Skin epidermis (tissue), 12 donors: ENCODE measurements around the gene PKHD1.

Experiments used
- H3K27ac ChIP-seq, 21 experiments: fragments of 200-600 bp; sonication (generic) in 11 of 21; one replicate each; pipeline ENCODE4 v1.5.0; 2020; ENCODE audit warnings: mild to moderate bottlenecking in 3 of 21, inconsistent platforms in 2 of 21, moderate library complexity in 2 of 21
- H3K4me3 ChIP-seq, 7 experiments: fragments of 200-600 bp; sonication (generic) in 2 of 7; one replicate each; pipeline ENCODE4 v1.5.0; 2020; ENCODE audit warnings: inconsistent platforms in 2 of 7, mild to moderate bottlenecking in 2 of 7, moderate library complexity in 1 of 7

Gene PKHD1, protein sequence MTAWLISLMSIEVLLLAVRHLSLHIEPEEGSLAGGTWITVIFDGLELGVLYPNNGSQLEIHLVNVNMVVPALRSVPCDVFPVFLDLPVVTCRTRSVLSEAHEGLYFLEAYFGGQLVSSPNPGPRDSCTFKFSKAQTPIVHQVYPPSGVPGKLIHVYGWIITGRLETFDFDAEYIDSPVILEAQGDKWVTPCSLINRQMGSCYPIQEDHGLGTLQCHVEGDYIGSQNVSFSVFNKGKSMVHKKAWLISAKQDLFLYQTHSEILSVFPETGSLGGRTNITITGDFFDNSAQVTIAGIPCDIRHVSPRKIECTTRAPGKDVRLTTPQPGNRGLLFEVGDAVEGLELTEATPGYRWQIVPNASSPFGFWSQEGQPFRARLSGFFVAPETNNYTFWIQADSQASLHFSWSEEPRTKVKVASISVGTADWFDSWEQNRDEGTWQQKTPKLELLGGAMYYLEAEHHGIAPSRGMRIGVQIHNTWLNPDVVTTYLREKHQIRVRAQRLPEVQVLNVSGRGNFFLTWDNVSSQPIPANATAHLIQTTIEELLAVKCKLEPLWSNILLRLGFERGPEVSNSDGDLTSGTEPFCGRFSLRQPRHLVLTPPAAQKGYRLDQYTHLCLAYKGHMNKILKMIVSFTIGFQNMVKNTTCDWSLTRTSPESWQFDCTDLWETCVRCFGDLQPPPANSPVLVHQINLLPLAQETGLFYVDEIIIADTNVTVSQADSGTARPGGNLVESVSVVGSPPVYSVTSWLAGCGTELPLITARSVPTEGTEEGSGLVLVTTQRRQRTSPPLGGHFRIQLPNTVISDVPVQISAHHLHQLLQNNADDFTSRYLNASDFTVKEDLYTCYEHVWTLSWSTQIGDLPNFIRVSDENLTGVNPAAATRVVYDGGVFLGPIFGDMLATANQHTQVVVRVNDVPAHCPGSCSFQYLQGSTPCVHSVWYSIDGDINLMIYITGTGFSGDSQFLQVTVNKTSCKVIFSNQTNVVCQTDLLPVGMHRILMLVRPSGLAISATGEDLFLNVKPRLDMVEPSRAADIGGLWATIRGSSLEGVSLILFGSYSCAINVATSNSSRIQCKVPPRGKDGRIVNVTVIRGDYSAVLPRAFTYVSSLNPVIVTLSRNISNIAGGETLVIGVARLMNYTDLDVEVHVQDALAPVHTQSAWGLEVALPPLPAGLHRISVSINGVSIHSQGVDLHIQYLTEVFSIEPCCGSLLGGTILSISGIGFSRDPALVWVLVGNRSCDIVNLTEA (N-terminal part only)

DNA sequence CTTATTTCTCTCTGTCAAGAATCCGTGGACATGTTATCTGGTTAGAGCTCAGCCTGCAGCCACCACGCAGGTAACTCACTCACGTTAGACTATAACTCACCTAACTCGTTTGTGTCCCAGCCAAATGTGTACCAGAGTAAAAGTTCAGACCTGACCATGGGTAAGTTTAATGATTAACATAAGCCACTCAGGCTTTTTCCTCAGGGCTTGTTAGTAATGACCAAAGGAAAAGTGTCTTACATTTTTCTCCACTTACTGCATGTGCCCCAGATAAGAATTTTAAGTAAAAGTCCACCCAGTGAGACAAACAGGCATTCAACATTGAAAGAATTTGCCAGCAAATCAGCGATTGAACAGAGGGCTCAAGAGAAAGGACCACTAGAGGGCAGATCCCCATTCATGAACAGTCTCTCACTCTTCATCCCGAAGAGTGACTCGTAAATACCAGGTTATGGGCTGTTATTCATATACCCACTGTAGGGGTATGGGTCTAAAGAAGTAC, at the start of gene PKHD1:
PKHD1 (minus strand) TSS at position 116 of the 502 bp plus-strand sequence. CDS start 2,680 bp downstream, outside the sequence.
- Histone ChIP-seq H3K4me3 (no peak within 1 kb of the TSS), H3K27ac (no peak within 1 kb of the TSS)

DNA sequence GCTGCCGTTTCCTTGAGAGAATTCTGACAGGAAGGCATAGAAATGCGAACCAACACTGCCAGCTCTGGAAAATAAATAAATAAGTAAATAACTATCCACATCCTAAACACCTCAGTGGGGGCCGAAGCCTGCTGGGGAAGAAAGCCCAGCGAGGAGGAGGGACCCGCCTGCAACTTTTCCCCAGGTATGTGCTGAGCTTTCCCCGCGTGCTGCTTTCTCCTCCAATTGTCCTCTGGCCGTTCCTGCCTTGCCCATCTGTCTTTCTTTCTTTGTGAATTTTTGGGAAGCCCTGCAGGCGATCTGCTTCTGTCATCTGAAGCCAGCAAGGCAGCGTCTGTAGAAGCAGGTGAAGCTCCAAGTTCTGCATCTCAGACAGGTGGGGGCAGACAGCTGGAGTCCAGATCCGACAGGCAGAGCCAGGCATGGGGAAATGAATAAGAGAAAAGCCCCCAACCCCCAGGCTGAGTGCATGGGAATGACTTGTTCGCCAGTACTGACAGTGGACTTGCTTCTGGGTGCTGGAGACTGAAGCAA, 49.6 kb upstream of the PKHD1 start:
- H3K4me3 ChIP-seq = no peak overlapping the region
- no peak overlapping the region for H3K27ac ChIP-seq

DNA sequence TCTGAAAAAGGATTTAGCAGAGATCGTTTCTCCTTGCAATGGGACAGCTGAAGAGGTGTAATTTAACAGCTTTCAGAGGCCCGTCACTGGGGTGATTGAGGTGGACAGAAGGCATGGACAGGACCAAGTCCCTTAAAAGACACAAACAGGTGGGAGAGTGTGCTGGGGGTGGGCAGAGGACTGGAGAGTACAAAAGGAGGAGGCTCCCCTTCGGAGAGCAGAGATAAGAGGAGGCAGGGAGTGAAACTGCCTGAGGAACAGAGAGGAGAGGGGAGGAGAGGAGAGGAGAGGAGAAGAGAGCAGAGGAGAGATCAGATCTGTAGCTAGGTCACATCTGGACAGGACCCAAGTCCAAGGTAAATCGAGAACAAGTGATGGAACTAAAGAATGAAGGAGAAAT, 48.6 kb upstream of the PKHD1 start:
- no peak overlapping the region for H3K27ac ChIP-seq
- no peak overlapping the region for H3K4me3 ChIP-seq

DNA sequence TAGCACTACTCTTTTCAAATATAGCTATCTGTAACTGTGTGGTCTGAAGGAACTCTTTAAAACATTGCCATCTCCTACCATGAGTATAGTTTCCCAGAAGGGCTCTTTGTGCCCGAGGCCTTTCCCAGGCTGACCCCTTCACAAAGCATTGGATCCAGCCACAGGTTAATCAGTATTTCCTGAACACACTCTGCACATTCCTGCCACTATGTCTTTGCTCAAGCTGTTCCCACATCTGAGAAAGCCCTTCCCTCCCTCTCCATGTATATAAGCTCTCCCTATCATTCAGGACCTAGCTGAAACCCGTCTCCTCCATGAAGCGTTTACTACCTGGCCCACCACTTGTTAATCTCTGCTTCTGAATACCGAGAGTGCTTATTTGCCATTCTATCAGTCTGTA, 47.8 kb upstream of the PKHD1 start:
- no peak overlapping the region for H3K4me3 ChIP-seq
- H3K27ac ChIP-seq = no peak overlapping the region

DNA sequence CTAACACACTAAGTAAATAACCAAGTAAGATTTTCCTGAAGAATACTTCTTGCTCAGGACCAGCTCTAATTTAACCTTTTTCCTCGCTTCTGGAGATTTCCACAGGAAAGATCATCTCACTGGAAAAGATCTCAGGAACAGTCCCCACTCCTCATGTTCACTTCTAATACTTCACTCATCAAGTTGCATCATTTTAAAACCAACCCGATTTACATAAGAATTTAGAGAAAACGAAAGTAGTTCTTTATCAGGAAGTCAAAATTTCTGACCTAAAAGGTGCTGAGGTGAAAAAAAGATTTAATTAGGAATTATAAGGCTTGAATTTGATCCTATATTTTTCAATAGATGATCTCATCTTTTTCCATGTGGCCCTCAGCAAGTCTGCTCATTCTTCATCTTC, 46.6 kb upstream of the PKHD1 start:
- Histone ChIP-seq H3K27ac (no peak overlapping the region), H3K4me3 (no peak overlapping the region)

DNA sequence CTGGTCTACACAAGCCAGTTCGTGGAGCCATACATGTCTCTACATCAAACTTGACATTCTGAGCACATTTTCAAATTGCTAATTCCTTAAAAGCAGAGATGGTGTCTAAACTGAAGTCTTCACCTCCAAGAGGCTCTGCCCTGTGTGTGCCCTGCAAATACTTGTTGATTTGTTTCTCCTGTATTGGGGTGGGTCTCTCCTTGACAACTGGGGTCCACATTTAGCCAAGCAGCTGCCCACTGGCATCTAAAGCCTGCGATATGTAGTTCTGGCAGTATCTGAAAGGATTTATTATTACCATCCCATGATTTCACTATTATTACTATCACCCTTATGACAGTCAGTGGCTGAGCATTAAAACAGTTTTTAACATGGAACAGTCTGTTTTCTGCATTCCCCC, 45.9 kb upstream of the PKHD1 start:
- Histone ChIP-seq H3K4me3 (no peak overlapping the region), H3K27ac (no peak overlapping the region)

DNA sequence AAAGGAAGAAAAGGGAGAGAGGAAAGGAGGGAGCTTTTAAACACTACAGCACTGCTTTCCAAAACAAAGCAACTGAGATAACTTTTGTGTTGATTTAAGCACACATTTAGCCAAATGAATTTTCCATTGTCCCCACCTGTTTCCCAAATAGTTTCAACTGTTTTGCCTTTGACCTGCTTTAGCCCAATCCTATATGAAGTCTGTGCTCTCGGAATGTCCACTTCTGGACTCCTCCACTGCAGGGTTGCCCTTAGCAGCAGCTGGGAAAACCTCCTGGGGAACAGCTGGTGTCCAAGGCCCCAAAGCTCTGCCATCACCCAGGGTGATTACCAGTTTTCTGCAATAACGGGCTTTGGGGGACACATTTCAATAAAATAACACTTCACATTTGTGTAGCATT, 44.9 kb upstream of the PKHD1 start:
- no peak overlapping the region for H3K27ac ChIP-seq
- H3K4me3 ChIP-seq = no peak overlapping the region

DNA sequence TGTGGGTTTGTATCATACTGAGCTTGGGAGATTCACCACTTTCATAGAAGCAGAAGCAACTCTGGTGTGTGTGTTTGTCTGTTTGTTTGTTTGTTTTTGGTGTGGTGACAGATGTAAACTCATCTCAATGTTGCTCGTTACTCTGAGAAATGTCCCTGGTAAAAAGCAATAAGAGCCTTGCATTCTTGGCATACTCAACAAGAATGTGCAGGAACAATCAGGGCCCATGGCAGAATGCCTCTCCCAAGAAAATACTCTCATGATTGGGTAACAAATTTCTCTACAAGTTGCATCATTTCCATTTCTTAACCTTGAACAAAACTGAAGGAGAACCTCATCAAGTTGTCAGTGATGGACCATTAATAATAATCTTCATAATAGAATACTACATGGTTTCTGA, 43.0 kb upstream of the PKHD1 start:
- H3K4me3 ChIP-seq = no peak overlapping the region
- H3K27ac ChIP-seq = no peak overlapping the region

DNA sequence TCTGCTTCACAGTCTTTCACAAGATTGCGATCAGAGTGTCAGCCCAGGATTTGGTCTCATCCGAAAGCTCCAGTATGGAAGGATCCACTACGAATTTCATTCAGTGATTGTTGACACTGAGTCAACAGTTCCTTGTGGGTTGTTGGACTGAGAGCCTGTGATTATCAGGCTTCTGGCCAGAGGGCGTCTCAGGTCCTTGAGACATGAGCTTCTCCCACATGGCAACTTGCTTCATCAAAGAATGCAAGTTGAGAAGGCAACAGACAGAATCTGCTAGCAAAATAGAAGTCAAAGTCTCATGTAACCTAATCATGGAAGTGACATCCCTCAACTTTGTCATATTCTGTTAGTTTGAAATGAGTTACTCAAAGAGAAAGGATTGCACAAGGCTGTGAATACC, 40.5 kb upstream of the PKHD1 start:
- Histone ChIP-seq H3K4me3 (no peak overlapping the region), H3K27ac (no peak overlapping the region)

DNA sequence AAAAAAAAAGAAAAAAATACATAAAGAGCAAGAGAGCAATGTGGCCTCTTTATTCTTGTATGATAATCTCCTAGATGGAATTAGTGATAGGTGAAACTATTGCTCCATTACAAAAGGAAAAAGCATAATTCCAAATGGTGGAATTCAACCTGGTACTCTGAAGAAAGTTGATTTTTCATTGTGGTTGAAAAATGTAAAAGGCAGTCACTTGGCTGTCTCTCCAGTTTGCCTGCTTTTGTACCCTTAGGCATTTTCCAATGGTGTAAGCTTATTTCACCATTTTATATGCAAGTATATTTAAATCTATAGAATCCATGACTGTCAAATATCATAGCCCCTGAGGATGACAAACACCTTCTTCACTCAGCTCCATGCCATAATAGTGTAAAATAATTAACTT, 38.8 kb upstream of the PKHD1 start:
- H3K4me3 ChIP-seq = no peak overlapping the region
- H3K27ac ChIP-seq = no peak overlapping the region

DNA sequence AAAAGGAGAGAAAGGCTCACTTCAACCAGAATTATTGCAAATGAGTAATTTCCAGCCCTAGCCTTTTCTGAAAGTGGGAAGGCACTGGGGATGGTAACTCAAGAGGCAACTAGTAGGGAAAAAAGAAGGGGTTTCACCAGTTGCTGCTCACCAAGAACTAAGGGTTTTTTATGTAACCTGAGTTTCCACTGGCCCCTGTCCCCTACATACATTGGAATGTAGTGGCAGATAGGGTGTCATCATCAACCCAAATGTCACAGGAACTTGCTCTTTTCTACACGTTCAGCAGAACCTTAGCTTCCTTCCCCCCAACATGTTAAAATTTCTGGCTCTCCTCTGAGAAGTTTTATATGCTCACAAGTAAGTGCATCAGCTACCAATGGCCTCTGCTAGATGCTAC, 38.2 kb upstream of the PKHD1 start:
- Histone ChIP-seq H3K27ac (no peak overlapping the region), H3K4me3 (no peak overlapping the region)

DNA sequence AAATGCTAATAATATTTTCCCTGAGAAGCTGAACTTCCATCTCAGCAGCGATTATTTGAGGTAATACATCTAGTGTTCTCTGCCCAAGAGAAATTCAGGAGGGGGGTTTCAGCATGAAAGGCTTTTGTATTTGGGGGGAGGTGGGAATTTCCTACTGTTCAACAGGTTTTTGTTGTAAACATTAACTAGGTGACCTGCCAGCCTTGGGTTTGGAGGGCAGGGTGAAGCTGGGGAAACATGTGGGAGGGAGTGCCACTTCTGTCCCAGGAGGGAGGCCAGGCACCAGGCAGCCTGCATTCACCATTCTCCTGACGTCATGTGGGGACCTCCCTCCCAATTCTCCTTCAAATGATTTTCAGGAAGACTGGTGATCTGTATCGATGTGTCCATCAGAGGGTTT, 37.7 kb upstream of the PKHD1 start:
- H3K4me3 ChIP-seq = no peak overlapping the region
- no peak overlapping the region for H3K27ac ChIP-seq

DNA sequence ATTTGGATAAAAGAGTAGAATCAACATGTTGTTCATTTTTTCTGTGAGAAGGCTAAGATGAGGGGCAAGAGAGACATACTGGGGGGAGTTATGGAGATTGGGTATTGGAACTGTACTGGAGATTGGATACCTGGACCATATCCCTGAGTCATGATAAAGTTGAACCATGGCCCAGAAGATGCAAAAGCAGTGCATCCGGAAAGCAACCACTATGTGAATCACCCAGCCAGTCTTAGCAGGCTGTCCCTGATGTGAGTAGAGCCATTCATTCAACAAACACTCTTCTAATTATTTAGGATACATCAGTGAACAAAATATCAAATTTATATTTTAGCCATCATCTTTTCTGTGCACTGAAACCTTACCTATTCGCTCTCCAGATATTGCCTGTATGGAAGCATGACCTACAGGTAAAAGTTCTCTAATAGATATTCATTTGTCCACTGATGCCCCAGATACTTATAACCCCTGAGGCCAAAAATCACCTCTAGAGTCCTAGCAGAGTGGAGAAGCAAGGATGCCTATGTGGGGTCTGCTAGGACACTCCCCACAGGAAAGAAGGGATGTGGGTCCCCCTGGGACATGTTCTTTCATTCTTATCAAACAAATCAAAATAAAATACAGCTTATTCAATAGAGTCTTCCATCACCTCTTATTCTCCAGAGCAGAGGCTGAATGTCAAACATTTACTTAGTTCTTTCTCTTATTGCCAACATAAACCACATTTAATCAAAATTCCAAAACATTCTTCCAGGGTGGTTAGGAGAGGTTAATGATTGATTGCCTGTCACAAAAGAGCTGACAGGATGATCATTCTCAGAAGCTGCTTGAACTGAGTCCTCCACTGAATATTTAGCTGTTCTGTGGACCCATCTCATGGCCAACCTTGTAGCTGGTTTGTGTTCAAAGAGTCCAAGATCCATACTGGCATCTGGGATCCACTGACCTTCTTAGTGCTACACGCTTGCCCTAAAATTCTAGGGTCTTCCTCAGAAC, 37.0 kb upstream of the PKHD1 start:
- Histone ChIP-seq H3K4me3 (no peak overlapping the region), H3K27ac (no peak overlapping the region)

DNA sequence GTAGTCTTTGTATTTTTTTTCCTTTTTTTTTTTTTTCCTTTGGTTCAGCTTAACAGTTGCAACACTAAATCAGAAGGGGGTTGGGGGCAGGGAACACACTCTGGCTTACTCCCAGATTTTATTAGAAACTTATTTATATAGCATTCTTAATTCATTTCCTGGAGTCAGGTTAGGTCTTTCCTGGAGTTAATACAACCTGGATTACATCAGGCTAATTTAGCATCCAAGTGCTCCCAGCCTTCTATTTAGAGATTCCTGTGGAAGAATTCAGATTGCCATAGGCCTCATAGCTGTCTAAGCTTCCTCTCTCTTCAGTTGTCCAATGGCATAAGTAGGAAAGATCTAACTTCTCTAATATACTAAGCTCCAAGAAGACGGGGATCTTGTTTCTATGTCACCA, 35.8 kb upstream of the PKHD1 start:
- no peak overlapping the region for H3K4me3 ChIP-seq
- no peak overlapping the region for H3K27ac ChIP-seq

DNA sequence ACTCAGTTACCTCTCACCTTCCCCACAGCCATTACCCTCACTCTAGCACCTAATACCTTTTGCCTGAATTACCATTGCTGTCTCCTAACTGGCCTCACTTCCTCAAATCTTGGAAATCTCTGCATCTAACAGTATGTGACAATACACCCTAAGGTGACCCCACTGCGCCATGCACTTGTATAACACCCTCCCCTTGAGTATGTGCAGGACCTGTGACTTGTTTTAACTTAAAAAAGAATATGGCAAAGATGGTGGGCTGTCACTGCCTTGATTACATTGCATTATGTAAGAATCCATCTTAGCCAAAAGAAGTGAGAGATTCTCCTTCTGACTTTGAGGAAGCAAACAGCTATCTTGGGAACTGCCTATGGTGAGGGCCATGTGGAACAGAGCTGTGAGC, 29.9 kb upstream of the PKHD1 start:
- Histone ChIP-seq H3K27ac (no peak overlapping the region), H3K4me3 (no peak overlapping the region)

DNA sequence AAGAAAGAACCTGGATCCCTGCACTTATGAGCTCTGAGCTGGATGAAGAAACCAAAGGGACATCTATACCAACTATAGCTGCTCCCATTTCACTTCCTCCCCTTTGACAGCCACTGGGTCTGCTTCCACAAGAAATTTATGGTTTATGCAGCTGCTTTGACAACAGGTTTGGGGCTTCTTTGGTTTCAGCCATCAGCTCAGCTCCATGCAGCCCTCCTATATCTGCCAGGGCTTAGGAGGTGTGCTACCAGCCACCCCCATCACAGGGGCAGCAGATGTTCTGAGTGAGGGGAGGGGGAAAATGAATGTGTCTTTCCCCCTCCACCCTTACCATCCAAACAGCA, 29.2 kb upstream of the PKHD1 start:
- H3K27ac ChIP-seq = no peak overlapping the region
- no peak overlapping the region for H3K4me3 ChIP-seq

DNA sequence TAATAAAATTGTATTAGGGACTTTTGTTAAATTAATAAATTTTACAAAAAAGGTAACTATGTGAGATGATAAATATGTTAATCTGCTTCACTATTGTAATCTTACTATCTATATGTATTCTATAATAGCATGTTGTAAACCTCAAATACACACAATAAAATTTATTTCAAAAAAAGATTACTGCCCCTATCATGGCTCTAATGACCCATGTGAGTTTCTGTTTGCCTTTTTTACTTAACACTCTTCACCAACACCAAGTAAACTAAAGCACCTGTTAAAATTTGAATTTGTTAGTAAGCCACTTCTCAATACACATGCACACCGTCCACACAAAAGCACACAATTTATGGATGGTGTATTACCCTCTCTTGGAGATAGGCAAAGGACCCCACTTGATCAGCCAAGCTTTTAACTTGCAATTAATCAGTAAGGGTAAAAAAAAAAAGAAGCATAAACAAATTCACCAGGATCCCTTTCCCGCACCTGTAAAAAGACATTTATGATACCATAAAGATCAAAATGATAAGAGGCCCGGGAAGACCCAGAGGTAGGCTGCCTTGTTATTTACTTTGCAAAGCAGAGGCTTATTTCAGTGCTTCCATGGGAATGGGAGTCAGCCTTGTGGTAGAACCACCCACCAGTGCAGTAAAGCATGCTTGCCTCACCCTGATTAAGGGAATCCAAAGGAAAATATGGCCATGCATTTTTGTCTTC, 28.6 kb upstream of the PKHD1 start:
- no peak overlapping the region for H3K4me3 ChIP-seq
- no peak overlapping the region for H3K27ac ChIP-seq

DNA sequence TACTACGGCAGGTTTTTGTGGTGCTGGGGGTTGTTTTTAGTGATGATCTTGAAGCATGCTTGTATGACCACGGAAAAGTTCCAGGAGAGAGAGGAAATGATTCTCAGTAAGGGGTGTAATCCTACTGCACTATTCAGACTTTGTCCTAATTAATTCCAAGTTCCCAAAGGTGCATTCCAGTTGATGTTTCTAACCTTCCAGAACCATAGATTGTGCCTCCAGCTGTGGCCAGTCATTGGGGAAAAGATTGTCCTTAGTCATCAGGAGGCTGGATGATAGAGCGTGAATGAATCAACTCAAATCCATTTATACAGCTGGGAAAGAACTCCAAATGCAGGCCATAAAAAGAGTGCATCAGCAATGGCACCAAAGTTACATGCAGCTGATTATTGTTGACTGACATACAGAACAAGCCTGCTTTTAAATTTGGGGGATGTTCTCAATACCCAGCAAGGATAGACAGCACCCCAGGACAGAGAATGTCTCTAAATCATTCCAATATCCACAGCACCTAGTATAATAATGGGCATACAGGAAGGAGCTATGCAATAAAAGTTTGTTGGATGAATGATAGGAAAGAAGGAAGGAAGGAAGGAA, 27.8 kb upstream of the PKHD1 start:
- no peak overlapping the region for H3K27ac ChIP-seq
- H3K4me3 ChIP-seq = no peak overlapping the region
